H1 (cell line): ENCODE results near the gene TTC13. TPM values are rescaled to one million over a fixed set of nuclear protein-coding genes. Genes with fewer than 3 reads are reported as not detected.

ENCODE experiments used
- ATF3 ChIP-seq: IDR thresholded peaks from 2 replicates; pipeline ENCODE4 v1.6.1; 2011; ENCODE audit warnings: low read depth, mild to moderate bottlenecking, low read length; ENCODE audit not compliant: insufficient read depth
- MAFK ChIP-seq: IDR thresholded peaks from 2 replicates; pipeline ENCODE4 v1.6.1; 2012; ENCODE audit warnings: low read depth, mild to moderate bottlenecking, improper control_type of control experiment, low read length
- POU5F1 ChIP-seq: IDR thresholded peaks from 2 replicates; pipeline ENCODE4 v1.6.1; 2011; ENCODE audit warnings: low read depth, mild to moderate bottlenecking, low read length, moderate library complexity
- RFX5 ChIP-seq: IDR thresholded peaks from 2 replicates; pipeline ENCODE4 v1.6.1; 2011; ENCODE audit warnings: low read depth, low read length, improper control_type of control experiment, borderline replicate concordance
- TBP ChIP-seq: IDR thresholded peaks from 2 replicates; pipeline ENCODE4 v1.6.1; 2011; ENCODE audit warnings: low read depth, low read length, improper control_type of control experiment
- polyA plus RNA-seq, 7 experiments: library from polyadenylated mRNA; depleted of rRNA in 3 of 7; stranded (reverse) in 5 of 7; unstranded in 2 of 7; fragments of >200 nt in 5 of 7; fragments of 200-250 nt in 2 of 7; gene quantifications; 1 replicate in 5 of 7; 2 replicates in 1 of 7; 4 replicates in 1 of 7; pipeline versions ENCODE4 v1.2.1 to v1.2.3, GENCODE V29; 2011 to 2013; ENCODE audit warnings: missing spikeins in 2 of 7, mixed read lengths in 2 of 7
- total RNA-seq: library from RNA; stranded (reverse); fragmentation: NEBNext Ultra II Directional; extraction: Animal tissue kit (Norgen Biotek cat#: 25700); gene quantifications from 2 replicates; pipeline ENCODE4 v1.2.1, GENCODE V29; 2021

Gene TTC13
- total and polyA plus RNA-seq, 2 of the 8 experiments (the other 6 are each of a cell fraction or from before 2014, with no cell fraction given): 3.1 to 7.1 TPM

- TF ChIP-seq POU5F1 (no peak), MAFK (no peak), TBP (no peak), ATF3 (no peak), RFX5 (no peak)
- TF ChIP-seq, all 59 proteins: peak for 0
Observed at GRCh38 chr1:230979952-230980351, 1.3 kb upstream of the TTC13 start (continued).
